D721Med (cell line): Measurements from ENCODE around the gene PALM.

ENCODE experiments used
- DNase-seq: peaks from one replicate; pipeline ENCODE4 v3.0.0; 2011; ENCODE audit warnings: low spot score; ENCODE audit not compliant: insufficient read length
- FAIRE-seq: peaks from 2 replicates; lab custom pipeline; 2011; peaks lifted over from hg19 to GRCh38; lab: Jason Lieb, UNC
- TF ChIP-seq, protein P1 (sequence below): IDR thresholded peaks from 2 replicates; pipeline ENCODE4 v1.5.1; 2012; ENCODE audit warnings: mild to moderate bottlenecking, control low read depth; ENCODE audit not compliant: insufficient read depth; ENCODE audit errors: missing control alignments

PALM gene

DNA sequence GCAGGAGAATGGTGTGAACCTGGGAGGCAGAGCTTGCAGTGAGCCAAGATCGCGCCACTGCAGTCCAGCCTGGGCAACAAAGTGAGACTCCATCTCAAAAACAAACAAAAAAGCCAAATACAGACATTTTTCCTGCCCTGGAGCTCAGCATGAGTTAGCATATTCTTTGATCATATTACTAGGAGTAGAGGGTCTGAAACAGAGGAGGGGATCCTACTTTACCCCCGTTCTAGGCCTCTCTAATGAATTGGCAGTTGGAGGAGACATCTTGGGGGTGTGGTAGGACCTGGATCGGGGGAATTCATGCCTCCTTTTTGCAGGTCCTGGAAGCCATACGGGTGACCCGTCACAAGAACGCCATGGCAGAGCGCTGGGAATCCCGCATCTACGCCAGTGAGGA, 54.4 kb downstream of the PALM start:
- FAIRE-seq (no peak), DNase-seq (no peak)
- TF ChIP-seq, protein P1, sequence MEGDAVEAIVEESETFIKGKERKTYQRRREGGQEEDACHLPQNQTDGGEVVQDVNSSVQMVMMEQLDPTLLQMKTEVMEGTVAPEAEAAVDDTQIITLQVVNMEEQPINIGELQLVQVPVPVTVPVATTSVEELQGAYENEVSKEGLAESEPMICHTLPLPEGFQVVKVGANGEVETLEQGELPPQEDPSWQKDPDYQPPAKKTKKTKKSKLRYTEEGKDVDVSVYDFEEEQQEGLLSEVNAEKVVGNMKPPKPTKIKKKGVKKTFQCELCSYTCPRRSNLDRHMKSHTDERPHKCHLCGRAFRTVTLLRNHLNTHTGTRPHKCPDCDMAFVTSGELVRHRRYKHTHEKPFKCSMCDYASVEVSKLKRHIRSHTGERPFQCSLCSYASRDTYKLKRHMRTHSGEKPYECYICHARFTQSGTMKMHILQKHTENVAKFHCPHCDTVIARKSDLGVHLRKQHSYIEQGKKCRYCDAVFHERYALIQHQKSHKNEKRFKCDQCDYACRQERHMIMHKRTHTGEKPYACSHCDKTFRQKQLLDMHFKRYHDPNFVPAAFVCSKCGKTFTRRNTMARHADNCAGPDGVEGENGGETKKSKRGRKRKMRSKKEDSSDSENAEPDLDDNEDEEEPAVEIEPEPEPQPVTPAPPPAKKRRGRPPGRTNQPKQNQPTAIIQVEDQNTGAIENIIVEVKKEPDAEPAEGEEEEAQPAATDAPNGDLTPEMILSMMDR, result no peak

- DNase-seq, result no peak
- TF ChIP-seq, protein P1, result no peak
- no peak for FAIRE-seq
Observed at GRCh38 chr19:763869-764268, 55.1 kb downstream of the PALM start.

GRCh38 chr19:764301-764700, 55.6 kb downstream of the PALM start:
- TF ChIP-seq, protein P1, result no peak
- DNase-seq (no peak), FAIRE-seq (no peak)

- no peak for FAIRE-seq
- TF ChIP-seq, protein P1, result no peak
Observed at GRCh38 chr19:765179-765738, 56.5 kb downstream of the PALM start.

GRCh38 chr19:768424-768823, 59.7 kb downstream of the PALM start:
- TF ChIP-seq, protein P1, result no peak
- FAIRE-seq (no peak), DNase-seq (no peak)

More at GRCh38 chr19:765179-765738, 56.5 kb downstream of the PALM start:
- DNase-seq, result no peak

DNA sequence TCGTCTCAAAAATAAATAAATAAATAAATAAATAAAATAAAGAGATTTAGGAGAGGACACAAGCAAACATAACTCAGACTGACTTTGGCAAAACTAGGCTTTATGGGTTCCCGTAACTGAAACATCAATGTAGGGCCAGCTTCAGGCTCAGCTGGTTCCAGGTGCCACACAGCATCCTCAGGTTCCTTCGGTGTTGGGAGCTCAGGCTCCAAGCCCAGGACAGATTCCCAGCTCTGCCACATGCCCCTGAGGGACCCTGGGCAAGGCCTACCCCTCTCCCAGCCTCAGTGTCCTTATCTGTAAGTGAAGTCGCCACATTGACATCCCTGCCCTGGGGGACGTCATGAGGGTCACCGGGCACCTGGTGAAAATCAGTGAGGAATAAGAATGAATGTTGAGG, 60.9 kb downstream of the PALM start:
- FAIRE-seq, result no peak
- TF ChIP-seq, protein P1, result no peak

GRCh38 chr19:771332-771785, 62.6 kb downstream of the PALM start:
- no peak for DNase-seq
- FAIRE-seq, result no peak
- TF ChIP-seq, protein P1, result peak; percentile 44

More for the DNA sequence above, 60.9 kb downstream of the PALM start:
- no peak for DNase-seq
